GM21526 (cell line): ENCODE data around the gene PRELP.
"Not testable (repeated sequence)": the region's sequence is repeated elsewhere in the genome, so short reads cannot be mapped to it uniquely, and the experiment has no call there.

ENCODE experiments used
- ATAC-seq: cut with Tn5 transposase; IDR thresholded peaks from one replicate; pipeline ENCODE4 v1.9.1; 2021; ENCODE audit warnings: moderate library complexity; ENCODE audit not compliant: unreplicated experiment, low FRiP score

Gene PRELP

GRCh38 chr1:203504400-203505250 lies 29.0 kb downstream of the PRELP start:
- no peak for ATAC-seq

DNA sequence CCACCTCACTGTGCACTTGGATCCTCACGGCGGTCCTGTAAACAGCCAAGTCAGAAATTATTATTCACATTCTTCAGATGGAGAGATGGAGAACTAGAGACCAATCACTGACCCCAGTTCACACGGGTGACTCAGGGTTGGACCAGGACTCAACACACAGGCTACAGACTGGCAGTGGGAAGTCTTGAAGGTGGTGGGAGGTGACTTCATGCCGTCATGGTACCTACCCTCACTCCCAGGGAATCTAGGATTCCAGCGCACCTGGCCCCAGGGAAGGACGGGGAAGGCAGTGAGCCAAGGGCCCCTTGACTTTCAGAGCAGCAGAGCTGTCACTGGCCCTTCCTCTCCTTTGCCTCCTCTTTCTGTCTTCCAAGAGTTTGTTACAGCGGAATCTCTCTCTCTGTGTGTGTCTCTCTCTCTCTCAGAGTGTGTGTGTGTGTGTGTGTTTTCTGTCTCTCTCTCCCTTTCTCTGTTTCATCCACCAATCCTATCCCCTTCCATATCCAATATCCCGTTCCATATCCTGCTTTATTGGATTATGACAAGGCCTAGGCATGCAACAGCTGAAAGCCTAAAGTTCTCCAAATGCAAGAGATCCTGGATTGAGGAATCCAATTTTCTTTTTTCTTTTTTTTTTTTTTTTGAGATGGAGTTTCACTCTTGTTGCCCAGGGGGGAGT lies 30.1 kb downstream of the PRELP start:
- ATAC-seq: no peak

- ATAC-seq: no peak
Observed at GRCh38 chr1:203506858-203507626, 31.4 kb downstream of the PRELP start.

- no peak for ATAC-seq
Observed at GRCh38 chr1:203507759-203508158, 32.2 kb downstream of the PRELP start.

DNA sequence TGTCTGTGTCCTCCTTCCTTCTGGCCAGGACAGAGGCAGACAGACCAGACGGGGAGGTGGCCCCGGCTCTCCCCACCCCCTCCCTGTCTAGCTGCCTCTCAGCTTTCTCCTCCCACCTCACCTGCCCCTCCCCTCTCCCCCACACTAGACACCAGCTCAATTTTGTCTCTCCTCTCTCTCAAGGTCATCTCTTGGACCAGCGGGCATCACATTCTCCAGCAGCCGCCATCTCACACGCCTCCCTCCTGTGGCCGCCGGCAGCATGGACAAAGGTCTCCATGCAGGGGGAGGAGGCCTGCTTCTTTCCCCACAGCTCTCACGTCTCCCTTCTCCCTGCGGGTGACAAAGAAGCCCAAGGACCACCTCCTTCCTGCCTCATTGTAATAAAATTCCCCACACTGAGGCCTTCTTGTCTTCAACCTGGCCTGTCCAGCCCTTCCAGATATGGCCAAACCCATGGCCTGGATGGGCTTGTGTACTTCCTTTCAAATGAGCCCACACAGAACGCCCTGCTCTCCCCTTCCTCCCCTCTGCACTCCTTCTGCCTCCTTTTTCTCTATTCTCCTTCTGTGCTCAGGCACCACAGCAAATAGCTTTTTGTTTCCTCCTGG lies 33.0 kb downstream of the PRELP start:
- ATAC-seq: no peak

- ATAC-seq: no peak
Observed at GRCh38 chr1:203509135-203509534, 33.5 kb downstream of the PRELP start.

GRCh38 chr1:203511513-203511912 lies 35.9 kb downstream of the PRELP start:
- no peak for ATAC-seq

GRCh38 chr1:203511930-203512329 lies 36.3 kb downstream of the PRELP start:
- ATAC-seq: no peak

DNA sequence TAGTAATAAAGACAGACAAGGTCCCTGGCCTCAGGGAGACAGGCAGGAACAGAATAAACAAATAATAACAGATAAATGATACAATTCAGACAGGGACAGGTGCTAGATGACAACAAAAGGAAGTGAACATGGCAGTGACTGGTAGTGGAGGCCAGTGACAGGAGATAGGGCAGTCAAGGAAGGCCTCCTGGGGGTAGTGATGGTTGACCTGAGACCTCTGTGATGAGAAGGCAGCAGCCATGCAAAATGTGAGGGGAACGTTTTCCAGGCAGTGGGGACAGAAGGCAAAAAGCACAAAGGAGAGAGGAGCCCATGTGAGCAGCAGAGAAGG lies 36.9 kb downstream of the PRELP start:
- ATAC-seq: no peak

DNA sequence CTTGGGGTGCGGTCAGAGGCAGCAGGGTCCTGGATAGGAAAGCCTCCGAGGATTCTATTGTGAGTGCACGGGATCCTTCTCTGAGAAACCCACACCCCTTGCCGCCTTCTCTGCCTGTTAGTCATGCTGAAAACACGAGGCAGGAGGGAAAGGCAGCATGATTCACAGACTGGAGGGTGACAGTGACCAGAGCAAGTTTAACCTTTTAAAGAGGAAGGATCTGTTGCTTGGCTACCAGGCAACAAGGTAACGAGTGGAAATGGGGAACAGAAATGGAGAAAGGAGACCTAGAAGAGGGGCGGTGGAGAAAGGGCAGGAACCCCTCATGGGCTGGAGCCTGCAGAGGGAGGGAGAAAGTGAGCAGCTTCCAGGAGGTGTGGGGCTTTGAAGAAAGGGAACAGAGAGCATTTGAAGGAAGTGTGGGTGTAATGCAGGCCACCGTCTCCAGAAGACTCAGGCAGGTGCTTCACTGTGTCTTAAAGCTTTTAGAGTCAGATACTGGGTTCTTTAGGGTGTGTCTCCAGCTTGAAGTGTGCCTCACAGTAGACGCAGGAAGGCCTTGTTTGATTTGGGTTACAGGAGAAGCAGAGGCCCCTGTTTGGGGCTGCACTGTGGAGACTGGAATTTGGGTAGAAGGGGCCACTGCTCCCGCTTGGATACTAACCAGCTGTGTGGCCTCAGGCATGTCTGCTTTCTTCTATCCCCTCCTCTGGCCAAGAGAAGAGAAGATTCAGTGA lies 37.4 kb downstream of the PRELP start:
- ATAC-seq: no peak

GRCh38 chr1:203513585-203514031 lies 38.0 kb downstream of the PRELP start:
- ATAC-seq: no peak

DNA sequence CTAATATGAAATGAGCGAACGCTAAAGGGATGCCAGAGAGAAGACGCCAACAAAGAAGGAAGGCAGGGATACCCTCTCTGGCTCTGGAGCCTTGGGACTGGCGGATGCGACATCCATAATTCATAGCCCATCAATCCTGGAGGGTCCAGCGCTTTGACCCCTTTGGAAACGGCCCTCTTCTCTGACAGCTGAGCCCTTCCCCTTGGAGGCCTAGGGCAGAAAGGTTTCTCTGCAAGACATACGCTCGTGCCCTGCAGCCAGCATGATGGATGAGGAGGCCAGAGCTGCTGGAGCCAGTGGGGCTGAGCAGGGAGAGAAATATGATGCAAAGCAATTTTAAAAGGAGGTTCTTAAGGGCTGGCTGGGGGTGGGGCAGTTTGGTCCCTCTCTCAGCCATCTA lies 40.6 kb downstream of the PRELP start:
- ATAC-seq: no peak

- no peak for ATAC-seq
Observed at GRCh38 chr1:203516906-203517305, 41.3 kb downstream of the PRELP start.

DNA sequence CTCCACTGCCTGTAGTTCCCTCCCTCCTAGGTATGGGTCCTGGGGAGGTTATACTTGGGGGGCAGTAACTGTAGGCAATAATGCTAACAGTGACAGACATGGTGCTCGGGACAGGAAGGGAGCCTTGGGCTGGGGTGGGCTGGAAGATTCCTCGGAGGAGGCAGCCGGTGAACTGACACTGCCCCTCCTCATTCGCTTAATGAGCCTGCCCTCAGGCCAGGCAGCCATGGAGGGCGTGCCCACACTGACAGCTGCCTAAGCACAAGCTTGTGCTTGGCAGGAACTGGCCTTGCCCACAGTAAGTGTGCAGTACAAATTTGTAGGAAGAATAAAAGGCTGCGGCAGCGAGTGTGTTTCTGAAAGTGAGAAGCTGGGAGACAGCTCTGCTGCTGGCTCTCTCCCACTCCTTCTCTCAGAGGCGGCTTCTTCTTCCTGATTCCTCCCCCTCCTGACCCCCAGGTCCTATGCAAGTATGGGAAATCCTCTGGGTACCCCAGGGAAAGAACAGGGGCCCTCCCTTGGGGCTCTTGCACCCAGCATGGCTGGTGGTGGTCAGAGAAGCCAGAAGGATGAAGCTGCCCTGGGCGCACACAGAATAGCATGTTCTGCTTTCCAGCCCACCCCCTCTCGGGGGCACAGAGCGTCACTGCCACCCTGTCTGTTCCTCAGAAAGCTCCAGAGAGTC lies 42.0 kb downstream of the PRELP start:
- ATAC-seq: no peak

GRCh38 chr1:203518139-203518538 lies 42.5 kb downstream of the PRELP start:
- ATAC-seq: not testable (repeated sequence)

DNA sequence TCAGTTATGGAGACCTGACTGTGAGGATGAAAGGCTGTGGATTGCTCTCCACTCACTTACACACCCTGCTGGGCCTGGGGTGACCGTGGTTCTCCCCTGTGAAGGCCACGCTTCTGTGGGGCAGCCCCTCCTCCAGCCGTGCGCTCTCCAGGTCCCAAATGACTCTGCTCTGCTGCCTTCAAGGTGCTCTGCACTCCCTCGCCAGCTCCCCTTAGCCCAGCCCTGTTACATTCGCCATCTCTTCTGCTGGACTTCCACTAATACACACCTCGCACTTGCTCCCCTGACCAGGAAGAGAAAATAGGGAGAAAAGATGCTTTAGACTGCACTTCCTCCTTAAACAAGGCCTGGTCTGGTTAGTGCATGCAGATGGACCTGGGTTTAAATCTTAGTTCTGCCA lies 42.9 kb downstream of the PRELP start:
- ATAC-seq: no peak

DNA sequence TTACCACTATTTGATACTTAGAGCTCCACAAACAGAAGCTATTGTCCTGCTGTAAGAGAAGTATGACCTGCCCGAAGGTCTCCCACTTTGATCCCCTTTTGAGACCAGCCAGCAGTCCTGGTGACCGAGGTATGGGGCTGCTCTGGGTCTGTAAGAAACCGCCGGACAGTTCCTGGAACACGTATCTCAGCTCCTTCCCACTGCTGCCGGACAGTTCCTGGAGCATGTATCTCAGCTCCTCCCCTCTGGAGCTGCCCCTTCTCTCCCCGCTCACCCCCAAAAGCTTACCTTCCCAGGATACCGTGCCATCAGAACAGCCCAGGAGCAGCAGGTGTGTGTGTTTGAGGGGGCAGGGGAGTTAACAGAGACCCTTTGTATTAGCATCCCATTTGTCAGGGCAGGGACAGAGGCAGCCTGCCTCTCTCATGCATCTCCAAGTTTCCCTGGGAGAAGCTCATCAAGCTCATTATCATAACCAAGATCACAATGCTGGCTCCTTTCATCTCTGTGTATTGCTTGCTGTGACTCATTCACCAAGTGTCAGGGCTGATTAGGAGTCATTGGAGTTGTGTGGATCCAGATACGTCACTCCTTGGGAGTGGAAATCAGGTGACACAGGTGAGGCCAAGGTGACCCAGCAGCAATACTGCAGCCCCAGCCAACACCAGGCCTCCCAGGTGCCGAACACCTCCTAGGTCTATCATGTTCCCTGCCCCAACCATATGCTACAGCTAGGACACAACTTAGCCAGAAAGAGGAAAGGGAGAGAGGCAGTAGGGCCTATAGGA lies 43.6 kb downstream of the PRELP start:
- no peak for ATAC-seq

DNA sequence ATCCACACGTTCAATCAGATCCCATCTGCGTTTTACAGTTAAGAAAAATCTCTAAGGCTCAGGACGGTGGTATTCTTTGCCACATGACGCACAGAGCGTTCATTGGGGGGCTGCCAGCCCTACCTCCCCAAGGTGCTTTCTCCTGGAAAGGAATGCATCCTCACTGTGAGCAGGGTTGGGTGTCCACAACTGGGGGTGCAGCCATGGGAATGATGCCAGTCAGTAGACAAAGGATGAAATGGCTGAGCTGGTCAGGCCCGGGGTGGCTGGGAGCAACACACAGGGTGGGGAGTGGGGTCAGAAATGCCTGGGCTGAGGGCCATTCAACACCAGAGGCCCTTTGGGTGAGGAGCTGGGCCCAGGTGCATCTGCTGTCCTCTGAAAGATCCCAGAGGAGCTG lies 44.3 kb downstream of the PRELP start:
- no peak for ATAC-seq

DNA sequence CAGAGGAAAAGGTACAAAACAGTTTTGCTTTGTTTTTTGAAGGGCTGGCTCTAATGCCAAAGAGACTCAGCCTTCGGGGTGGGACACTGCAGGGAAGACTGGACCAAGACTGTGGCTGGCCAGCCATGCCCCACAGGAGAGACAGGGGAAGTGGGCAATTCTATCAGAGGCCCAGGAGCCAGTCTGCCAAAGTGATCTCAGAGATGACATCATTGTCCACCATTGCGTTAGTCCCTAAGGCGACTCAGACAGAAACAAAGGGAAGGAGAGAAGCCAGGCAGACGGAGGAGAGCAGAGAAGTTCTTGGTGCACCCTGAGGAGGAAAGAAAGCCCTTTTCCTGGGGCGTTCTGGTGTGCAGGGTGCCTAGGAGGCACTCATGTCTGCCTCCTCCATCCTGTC lies 44.7 kb downstream of the PRELP start:
- ATAC-seq: no peak
